ENCODE measurements around the gene ACSM4. TPM values are rescaled to one million over a fixed set of nuclear protein-coding genes. Genes with fewer than 3 reads are reported as not detected.

ACSM4 gene
- total and polyA plus RNA-seq, 2 of the 8 experiments (the other 6 are each of a cell fraction or from before 2014, with no cell fraction given): not detected

DNA sequence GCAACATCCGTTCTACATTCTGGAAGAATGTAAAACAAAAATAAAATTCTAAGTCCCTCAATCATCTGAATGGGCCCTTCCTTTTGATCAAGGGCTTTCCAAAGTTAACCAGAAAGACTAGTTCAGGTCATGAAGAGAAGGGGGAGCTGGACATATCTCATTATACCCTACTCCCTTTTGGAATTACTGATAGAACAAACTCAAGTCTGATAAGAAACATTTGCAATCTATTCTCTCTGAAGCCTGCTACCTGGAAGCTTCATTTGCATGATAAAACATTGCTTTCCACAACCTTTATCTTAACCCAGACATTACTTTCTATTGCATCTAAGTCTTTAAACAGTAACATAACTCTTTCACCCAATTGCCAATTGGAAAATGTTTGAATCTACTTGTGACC lies 8.3 kb upstream of the ACSM4 start:
- no peak for DNase-seq (ENCODE audit: low read depth in 1 of 2, low spot score in 2 of 2)
- Histone ChIP-seq H3K9me3 (ENCODE audit: insufficient read depth in 2 of 2, low read depth in 1 of 2, low read length in 1 of 2) (peaks cover 11 to 16% of the 10 kb centered on the region in 2 experiments), H3K36me3 (ENCODE audit: control insufficient read depth in 2 of 4, insufficient read depth in 4 of 4, low read length in 3 of 4) (peaks cover 0 to under 1% (median 0%) of the 10 kb centered on the region in 4 experiments; a peak in 1 of 8 replicates), H4K20me1 (replicated peaks in 1 of 2; ENCODE audit: control insufficient read depth in 1 of 2, insufficient read depth in 2 of 2, low read length in 2 of 2) (no peaks in the 10 kb centered on the region), H2BK20ac (ENCODE audit: low read length) (peak overlapping the region; percentile 73; the same call in 1 of the 2 replicates), H3K79me1 (ENCODE audit: low read depth, low read length) (no peaks in the 10 kb centered on the region), H3K9ac (replicated peaks in 1 of 4; ENCODE audit: extremely low read depth in 1 of 4, low read depth in 3 of 4, low read length in 3 of 4) (no peak overlapping the region), H2BK12ac (ENCODE audit: low read depth, low read length) (no peak overlapping the region), H3K14ac (ENCODE audit: insufficient read length) (no peak overlapping the region), H3K4ac (replicated peaks; ENCODE audit: insufficient read length, low read depth, low read length) (no peak overlapping the region), H3K27me3 (replicated peaks in 1 of 4; ENCODE audit: control insufficient read depth in 3 of 4, extremely low read depth in 1 of 4, insufficient read depth in 3 of 4, low read length in 3 of 4) (no peaks in the 10 kb centered on the region; a peak in 1 of 7 replicates), H3K4me3 (ENCODE audit: extremely low read depth in 1 of 4, insufficient read depth in 2 of 4, low read depth in 3 of 4, low read length in 4 of 4) (no peak overlapping the region; a peak in 1 of 8 replicates), H3K23ac (ENCODE audit: insufficient read length) (no peak overlapping the region), H4K5ac (ENCODE audit: insufficient read length, low read depth, low read length) (no peak overlapping the region), H3K18ac (ENCODE audit: extremely low read depth, low read length) (peak overlapping the region; percentile 52; the same call in 1 of the 2 replicates), H4K8ac (ENCODE audit: extremely low read depth, insufficient read depth, low read length) (no peak overlapping the region), H3K4me1 (replicated peaks in 1 of 4; ENCODE audit: control insufficient read depth in 3 of 4, insufficient read depth in 4 of 4, low read length in 3 of 4) (peaks cover 2 to 7% (median 5%) of the 10 kb centered on the region in 4 experiments; a peak in 5 of 7 replicates), H3K23me2 (ENCODE audit: low read depth, low read length) (no peaks in the 10 kb centered on the region), H3K56ac (replicated peaks; ENCODE audit: insufficient read length, low read depth, low read length) (no peak overlapping the region), H4K91ac (replicated peaks; ENCODE audit: insufficient read length, low read length) (no peak overlapping the region), H3K27ac (ENCODE audit: low read depth, low read length) (no peak overlapping the region), H3K79me2 (ENCODE audit: control insufficient read depth in 1 of 2, insufficient read depth in 2 of 2, low read length in 2 of 2) (no peaks in the 10 kb centered on the region), H2BK15ac (ENCODE audit: low read length) (no peak overlapping the region), H2AK5ac (ENCODE audit: low read depth, low read length) (no peak overlapping the region), H2AFZ (ENCODE audit: low read length) (no peak overlapping the region), H2BK120ac (replicated peaks; ENCODE audit: low read depth, low read length) (no peak overlapping the region), H3K4me2 (ENCODE audit: insufficient read depth in 1 of 2, low read depth in 2 of 2, low read length in 2 of 2) (peak overlapping the region in 1 of 2 experiments; percentile 37; a peak in 2 of 4 replicates), H2BK5ac (ENCODE audit: low read depth, low read length) (no peak overlapping the region)
- FAIRE-seq: no peak
- 88% methylated on average over 1 of the region's 1 CpG; no CpG with 5 or more reads in 1 of the 2 experiments for WGBS, 2 experiments (ENCODE audit: extremely low coverage in 1 of 2, insufficient coverage in 1 of 2, insufficient read length in 1 of 2, insufficient replicate concordance in 2 of 2, low coverage in 1 of 2, low lambda C conversion rate in 2 of 2, missing lambda C conversion rate in 1 of 2)
- ChIA-PET CTCF (ENCODE audit: partially characterized antibody) (no interaction called here), POLR2A (ENCODE audit: partially characterized antibody) (interaction anchor here (0.7 kb wide), 1 partner anchor 13 kb away, joined by 3 read pairs; no protein-coding TSS in a partner anchor)
- TF ChIP-seq CHD2 (IDR thresholded peaks at IDR 0.05; ENCODE audit: low read length) (no peak), BCL11A (IDR thresholded peaks at IDR 0.05; ENCODE audit: low read depth in 2 of 2, low read length in 2 of 2) (no peak), SP2 (IDR thresholded peaks at IDR 0.05; ENCODE audit: low read length) (no peak), CTCF (IDR thresholded peaks at IDR 0.05; ENCODE audit: control extremely low read depth in 1 of 3, insufficient read depth in 1 of 3, low read depth in 1 of 3, low read length in 3 of 3) (no peak), RFX5 (IDR thresholded peaks at IDR 0.05; ENCODE audit: borderline replicate concordance, low read depth, low read length) (no peak), HDAC2 (IDR thresholded peaks at IDR 0.05; ENCODE audit: borderline replicate concordance in 1 of 2, low read depth in 2 of 2, low read length in 2 of 2) (no peak), E2F6 (IDR thresholded peaks at IDR 0.05) (no peak), SAP30 (IDR thresholded peaks at IDR 0.05; ENCODE audit: insufficient read depth, insufficient replicate concordance, low read length) (no peak), ASH2L (IDR thresholded peaks at IDR 0.05; ENCODE audit: low read length) (no peak)

Measured in H1 (cell line).